ENCODE measurements around the gene GABRB1.

GRCh38 chr4:47391256-47391655 is 359.9 kb downstream of the GABRB1 start:
- TF ChIP-seq POLR2AphosphoS5 (IDR thresholded peaks at IDR 0.05; ENCODE audit: low read depth, low read length): no peak
- no peak for TF ChIP-seq TAF1 (IDR thresholded peaks at IDR 0.05; ENCODE audit: low read depth, low read length)
- TF ChIP-seq EP300 (IDR thresholded peaks at IDR 0.05; ENCODE audit: borderline replicate concordance in 1 of 2, low read depth in 2 of 2, low read length in 2 of 2): no peak
- no peak for TF ChIP-seq CTCF (IDR thresholded peaks at IDR 0.05; ENCODE audit: control extremely low read depth in 1 of 3, insufficient read depth in 1 of 3, low read depth in 1 of 3, low read length in 3 of 3)
- TF ChIP-seq BCL11A (IDR thresholded peaks at IDR 0.05; ENCODE audit: low read depth in 2 of 2, low read length in 2 of 2): no peak

All from H1 (cell line).